Skin epidermis (tissue), 12 donors: ENCODE measurements around the gene TAF6.

Experiments
- H3K27ac ChIP-seq, 21 experiments: fragments of 200-600 bp; sonication (generic) in 11 of 21; one replicate each; pipeline ENCODE4 v1.5.0; 2020; ENCODE audit warnings: mild to moderate bottlenecking in 3 of 21, inconsistent platforms in 2 of 21, moderate library complexity in 2 of 21
- H3K4me3 ChIP-seq, 7 experiments: fragments of 200-600 bp; sonication (generic) in 2 of 7; one replicate each; pipeline ENCODE4 v1.5.0; 2020; ENCODE audit warnings: inconsistent platforms in 2 of 7, mild to moderate bottlenecking in 2 of 7, moderate library complexity in 1 of 7

The TAF6 gene

DNA sequence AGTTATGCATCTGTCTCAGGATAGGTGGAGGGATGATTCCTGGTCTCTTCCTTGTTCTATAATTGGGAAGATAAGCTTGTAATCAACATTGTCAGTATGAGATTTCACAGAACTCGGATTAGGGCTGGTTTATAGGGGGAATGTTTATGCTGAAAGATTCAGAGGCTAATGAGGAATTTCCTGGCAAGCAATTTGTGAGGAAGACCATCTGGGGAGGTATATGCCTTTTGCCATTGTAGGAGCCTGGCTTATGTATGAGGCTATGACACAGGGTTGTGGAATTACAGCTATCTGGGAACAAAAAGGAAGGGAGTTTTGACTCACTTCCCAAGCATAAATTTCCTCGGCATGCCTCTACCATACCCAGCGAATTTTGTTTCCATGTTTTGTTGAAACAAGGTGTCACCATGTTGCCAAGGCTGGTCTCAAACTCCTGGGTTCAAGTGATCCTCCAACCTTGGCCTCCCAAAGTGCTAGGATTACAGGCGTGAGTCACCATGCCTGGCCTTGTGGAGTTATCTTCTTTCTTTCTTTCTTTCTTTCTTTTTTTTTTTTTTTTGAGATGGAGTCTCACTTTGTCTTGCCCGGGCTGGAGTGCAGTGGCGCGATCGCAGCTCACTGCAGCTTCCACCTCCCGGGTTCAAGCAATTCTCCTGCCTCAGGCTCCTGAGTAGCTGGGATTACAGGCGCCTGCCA, 32.0 kb downstream of the TAF6 start:
- Histone ChIP-seq H3K27ac (peak overlapping the region in 4 of 21 experiments; percentile 0 to 62 (median 30)), H3K4me3 (no peak overlapping the region)

DNA sequence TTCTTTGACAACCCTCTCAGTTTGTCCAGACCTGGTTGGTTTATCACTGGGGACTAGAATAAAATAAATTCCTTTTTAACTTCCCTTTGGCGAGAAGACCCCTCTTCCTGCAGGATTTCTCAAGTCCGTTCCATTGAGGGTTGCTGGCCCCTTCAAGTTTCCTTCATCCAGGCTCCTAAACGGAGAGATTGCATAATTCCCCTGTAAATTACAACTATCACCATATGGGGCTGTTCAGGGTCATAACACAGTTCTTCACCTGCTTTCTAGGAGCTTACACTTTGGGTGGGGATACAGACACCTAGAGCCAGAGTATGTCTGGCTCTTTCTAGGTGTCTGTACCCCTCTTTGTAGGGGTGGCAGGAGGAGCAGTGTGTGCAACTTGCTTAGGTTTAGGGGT, 33.6 kb downstream of the TAF6 start:
- Histone ChIP-seq H3K4me3 (no peak overlapping the region), H3K27ac (no peak overlapping the region)

GRCh38 chr7:100082978-100083377, 36.2 kb downstream of the TAF6 start:
- Histone ChIP-seq H3K27ac (peak overlapping the region in 1 of 21 experiments; percentile 92), H3K4me3 (no peak overlapping the region)

DNA sequence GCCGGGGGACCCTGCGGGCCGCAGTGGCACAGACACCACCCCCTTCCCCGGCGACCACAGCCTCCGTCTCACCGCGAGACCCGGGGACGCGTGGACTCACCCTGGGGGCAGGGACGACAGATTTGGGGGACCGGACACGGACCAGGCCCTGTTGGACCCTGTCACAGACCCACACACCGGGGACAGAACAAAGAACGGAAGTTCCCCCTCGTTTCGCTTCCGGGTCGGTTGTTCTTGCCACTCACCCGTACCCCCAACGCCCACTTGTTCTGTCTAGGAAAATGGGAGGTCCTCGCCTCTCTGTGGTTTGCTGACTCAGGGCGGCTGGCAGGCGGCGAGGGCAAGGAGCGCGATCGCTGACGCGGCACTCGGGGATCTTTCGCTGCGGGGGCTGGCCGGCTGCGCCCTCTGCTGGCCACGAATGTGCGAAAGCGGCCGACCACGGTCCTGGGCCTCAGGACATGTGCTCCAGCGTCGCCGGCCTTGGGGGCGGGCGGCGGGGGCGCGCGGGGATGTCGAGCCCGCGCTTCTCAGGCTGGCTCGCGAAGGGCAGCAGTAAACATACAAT, 37.5 kb downstream of the TAF6 start, which contains the start of gene ZNF3:
Gene ZNF3, minus strand, starts transcription at position 189 of the 568 bp plus-strand sequence. CDS start 4,366 bp downstream, outside the sequence.
- H3K4me3 ChIP-seq = peak within 1 kb of the TSS; percentile 68 to 97 (median 87)
- H3K27ac ChIP-seq = peak within 1 kb of the TSS; percentile 73 to 94 (median 90)

DNA sequence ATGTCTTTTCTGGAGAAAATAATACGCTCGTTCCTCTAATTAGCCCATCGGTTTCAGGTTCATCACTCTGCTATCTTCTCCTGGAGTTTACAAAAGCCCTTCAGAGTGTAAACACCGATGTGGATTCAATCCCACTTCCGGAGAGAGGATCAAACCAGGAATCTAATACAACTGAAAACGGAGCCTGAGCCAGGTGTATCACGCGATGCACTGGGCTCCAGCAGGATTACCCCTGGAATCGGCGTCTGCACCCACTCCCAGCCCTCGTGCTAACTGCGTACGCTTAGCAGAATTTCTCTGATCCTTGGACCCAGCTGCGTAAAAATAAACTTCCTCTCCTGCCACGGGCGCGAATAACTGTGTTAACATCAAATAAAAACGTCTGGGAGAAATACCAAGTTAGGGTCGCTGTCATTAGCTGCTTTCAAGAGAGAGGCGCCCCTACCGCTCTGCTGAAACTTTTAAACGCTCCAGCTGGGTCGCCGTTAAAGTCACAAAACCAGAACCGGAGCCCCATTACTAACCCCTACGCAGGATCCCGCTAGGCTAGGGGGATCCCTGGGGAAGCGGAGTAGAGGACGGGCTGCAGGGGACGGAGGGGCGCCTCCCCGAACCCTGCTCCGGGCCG, 38.1 kb downstream of the TAF6 start:
- H3K4me3 ChIP-seq = peak overlapping the region; percentile 68 to 97 (median 87)

DNA sequence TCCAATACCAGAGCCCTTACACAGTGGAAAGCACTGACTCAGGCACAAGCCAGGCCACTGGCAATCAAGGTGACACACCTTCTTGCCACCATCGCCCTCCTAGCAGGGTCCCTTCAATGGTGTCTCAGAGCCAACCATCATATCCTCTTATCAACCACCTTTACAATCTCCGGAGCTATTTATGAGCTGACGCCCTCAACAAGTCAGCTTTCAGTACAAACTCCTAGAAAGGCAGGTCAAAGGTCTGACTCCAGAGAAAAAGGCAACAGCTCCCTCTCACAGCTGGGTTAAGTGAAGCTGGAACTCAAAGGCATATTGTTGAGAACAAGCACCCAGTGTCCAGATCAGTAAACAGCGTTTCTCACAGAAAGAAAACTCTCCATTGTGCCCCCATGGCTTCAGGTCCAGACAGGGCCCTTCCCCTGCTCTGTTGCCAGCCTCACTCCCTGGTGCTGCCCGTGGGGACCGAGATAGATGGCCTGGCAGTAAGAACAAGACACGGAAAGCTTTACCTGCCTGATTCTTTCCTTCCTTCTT, 40.1 kb downstream of the TAF6 start:
- no peak overlapping the region for H3K4me3 ChIP-seq
- peak overlapping the region in 1 of 21 experiments; percentile 7 for H3K27ac ChIP-seq

More for the DNA sequence above, 38.1 kb downstream of the TAF6 start:
- peak overlapping the region; percentile 73 to 94 (median 90) for H3K27ac ChIP-seq

- Histone ChIP-seq H3K4me3 (no peak overlapping the region), H3K27ac (no peak overlapping the region)
Measured at GRCh38 chr7:100077205-100077604, 42.0 kb downstream of the TAF6 start.

DNA sequence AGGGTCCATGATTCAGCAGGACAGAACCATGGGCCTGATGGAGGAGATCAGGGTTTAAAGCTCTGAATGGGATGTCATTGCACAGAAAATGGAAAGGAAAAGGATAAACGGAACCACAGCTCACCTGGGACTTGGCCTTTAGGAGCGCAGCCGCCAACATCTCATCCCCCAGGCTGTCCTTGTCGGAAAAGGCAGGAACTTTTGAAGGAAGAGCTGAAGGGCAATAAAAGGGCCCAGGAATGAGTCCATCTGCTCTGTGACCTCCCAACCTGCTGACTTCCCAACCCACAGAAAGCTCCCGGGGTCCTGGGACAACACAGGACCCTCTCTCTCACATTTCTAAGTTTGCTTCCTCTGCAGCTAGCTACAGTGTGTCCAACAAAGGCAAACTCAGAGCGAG, 43.7 kb downstream of the TAF6 start:
- H3K27ac ChIP-seq = no peak overlapping the region

DNA sequence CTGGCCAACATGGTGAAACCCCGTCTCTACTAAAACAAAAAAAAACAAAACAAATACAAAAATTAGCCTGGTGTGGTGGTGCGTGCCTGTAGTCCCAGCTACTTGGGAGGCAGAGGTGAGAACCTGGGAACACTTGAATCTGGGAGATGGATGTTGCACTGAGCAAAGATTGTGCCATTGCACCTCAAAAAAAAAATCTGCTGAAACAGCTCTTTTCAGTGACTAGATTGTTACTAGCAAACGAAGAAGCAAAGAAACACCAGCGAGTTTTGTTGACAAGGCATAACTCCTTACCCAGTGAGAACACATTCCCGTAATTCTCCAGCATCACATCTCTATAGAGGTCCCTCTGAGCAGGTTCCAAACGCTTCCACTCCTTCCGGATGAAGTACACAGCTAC, 44.3 kb downstream of the TAF6 start:
- H3K27ac ChIP-seq = no peak overlapping the region
- no peak overlapping the region for H3K4me3 ChIP-seq

More for the DNA sequence above, 43.7 kb downstream of the TAF6 start:
- H3K4me3 ChIP-seq = no peak overlapping the region

DNA sequence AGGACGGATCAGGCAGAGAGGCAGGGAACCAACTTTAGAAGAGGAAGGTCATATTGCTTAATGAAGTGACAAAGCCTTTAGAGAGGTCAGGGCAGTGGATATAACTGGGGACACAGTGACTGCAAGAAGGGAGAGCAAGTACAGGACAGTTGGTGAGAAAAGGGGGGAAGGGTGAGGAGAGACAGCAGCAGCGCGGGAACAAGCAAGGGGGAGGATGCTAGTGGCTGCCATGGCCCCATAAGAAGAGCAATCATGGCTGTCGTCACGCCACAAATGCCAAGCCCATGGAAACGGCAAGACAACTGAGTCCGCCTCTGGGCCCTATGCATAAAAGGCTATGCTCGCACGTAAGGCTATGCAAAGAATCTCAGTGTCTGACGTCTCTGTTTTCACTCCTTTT, 46.7 kb downstream of the TAF6 start:
- Histone ChIP-seq H3K27ac (no peak overlapping the region), H3K4me3 (no peak overlapping the region)

- H3K4me3 ChIP-seq = no peak overlapping the region
Measured at GRCh38 chr7:100071018-100071723, 48.0 kb downstream of the TAF6 start.

DNA sequence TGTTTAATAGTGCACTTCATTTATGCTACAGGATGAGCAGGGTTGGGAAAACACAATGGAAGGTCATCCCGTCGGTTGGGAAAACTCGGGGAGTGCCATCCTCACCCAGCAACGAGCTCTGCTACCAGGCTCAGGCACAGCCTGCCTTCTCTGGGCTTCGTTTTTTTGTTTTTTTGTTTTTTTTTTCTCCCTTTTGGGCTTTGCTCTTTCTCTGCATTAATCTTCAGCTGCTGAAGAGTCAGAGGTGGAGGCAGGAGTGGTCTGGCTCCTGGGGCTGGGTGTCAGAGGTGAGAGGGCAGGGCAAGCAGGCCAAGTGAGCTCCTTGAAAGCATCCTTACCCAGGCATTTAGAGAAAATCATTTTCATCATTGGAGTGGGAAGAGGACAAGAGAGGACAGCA, 49.2 kb downstream of the TAF6 start:
- no peak overlapping the region for H3K27ac ChIP-seq
- H3K4me3 ChIP-seq = no peak overlapping the region

More at GRCh38 chr7:100071018-100071723, 48.0 kb downstream of the TAF6 start:
- H3K27ac ChIP-seq = no peak overlapping the region

DNA sequence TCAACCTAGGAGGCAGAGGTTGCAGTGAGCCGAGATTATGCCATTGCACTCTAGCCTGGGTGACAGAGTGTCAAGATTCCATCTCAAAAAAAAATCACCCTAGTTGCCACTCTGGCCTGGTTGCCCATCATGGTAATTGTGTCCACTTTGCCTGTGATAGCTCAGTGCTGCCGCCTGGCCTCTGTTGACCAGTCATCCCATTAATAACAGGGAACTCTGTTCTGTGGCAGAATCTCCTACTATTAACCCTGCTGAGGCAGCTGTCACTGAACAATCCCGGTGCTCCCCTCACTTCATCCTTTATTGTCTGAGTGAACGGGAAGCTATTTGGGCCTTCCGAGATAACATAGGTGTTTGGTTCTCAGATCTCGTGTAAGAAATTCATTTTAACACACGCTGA, 52.2 kb downstream of the TAF6 start:
- Histone ChIP-seq H3K4me3 (no peak overlapping the region), H3K27ac (no peak overlapping the region)

DNA sequence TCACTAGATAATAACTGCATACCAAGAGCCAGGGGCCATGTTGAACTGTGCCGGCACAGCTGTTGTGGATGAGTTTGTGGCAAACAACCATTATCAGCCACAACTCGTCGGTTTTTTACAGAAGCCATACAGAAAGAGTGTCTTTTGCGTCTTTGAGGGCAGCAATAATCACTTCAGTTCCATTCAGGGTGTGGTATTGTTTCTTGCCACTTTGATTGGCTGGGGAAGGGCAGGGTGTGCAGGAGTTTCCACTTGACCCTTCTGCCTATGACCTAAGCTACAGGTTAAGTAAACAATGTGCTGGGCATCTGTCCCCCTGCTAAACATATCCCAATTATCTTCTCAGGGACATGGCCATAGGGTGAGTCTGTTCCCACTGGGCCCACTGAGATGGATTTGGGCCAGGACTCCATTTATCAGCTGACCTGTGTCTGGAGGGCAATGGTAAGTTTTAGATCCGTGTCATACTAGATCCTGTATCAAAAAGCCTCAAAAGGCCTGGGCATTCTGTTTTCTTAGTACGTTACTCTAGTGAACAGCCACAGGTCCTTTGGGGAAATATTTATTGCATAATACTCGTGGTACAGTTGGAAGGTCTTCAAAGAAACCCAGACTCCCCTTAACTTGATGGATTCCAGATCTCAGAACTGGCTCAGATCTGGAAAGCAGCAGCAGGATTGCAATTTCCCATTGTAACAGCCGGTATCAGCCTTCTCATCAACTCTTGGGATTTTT, 53.5 kb downstream of the TAF6 start:
- H3K27ac ChIP-seq = no peak overlapping the region
- no peak overlapping the region for H3K4me3 ChIP-seq

GRCh38 chr7:100064162-100064561, 55.0 kb downstream of the TAF6 start:
- Histone ChIP-seq H3K27ac (no peak overlapping the region), H3K4me3 (no peak overlapping the region)

- H3K27ac ChIP-seq = no peak overlapping the region
- no peak overlapping the region for H3K4me3 ChIP-seq
Measured at GRCh38 chr7:100063376-100063775, 55.8 kb downstream of the TAF6 start.

DNA sequence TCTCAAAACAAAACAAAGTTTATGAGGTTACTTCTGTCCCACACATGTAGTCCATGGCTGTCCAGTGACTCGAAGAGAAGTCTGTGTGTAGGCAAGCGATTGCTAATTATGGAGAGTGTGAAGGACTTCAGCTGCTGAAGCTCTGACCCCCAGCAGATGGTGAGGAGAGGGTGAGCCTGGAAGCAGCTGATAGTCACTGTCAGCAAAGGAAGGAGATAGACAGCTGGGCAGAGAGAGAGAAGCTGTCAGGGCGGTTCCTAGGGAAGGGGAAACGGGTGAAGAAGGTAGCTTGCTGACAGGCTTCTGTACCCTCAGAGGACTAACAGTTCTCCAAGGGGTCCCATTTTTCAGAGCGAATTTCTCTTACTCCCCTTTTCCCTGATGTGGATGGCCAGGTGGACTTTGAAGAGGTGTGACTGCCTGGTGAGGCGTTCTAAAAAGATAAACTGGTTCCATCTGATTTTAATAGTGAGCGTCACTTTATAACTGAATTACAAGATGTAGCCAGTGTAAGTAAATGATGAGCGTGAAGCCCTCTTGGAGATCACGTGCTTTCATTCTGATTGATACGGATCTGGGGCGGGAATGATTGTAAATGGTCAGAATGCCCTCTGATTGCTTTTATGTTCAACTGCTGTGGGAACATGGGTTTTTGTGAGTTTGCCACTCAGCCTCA, 57.5 kb downstream of the TAF6 start:
- no peak overlapping the region for H3K4me3 ChIP-seq
- H3K27ac ChIP-seq = no peak overlapping the region

GRCh38 chr7:100059251-100059739, 59.9 kb downstream of the TAF6 start:
- no peak overlapping the region for H3K27ac ChIP-seq
- no peak overlapping the region for H3K4me3 ChIP-seq
